Nephron (organoid): Measurements from ENCODE around the gene F13A1.

Source experiments
- H3K27ac Mint-ChIP-seq, 3 experiments: 2 replicates each; pipeline ENCODE4 v1.8.0; 2020; ENCODE audit warnings: mixed read lengths in 3 of 3, mild to moderate bottlenecking in 2 of 3, moderate library complexity in 1 of 3
- H3K27me3 Mint-ChIP-seq: 2 replicates; pipeline ENCODE4 v1.8.0; 2021; ENCODE audit warnings: low read depth, mild to moderate bottlenecking, moderate library complexity, mixed read lengths
- H3K36me3 Mint-ChIP-seq: 2 replicates; pipeline ENCODE4 v1.8.0; 2020; ENCODE audit warnings: low read depth, mixed read lengths
- H3K4me1 Mint-ChIP-seq: 2 replicates; pipeline ENCODE4 v1.8.0; 2020; ENCODE audit warnings: mixed read lengths
- H3K4me3 Mint-ChIP-seq, 3 experiments: 2 replicates each; pipeline ENCODE4 v1.8.0; 2020; ENCODE audit warnings: mild to moderate bottlenecking in 3 of 3, mixed read lengths in 3 of 3, moderate library complexity in 2 of 3
- H3K9me3 Mint-ChIP-seq: 2 replicates; pipeline ENCODE4 v1.8.0; 2020; ENCODE audit warnings: mixed read lengths
- CTCF ChIP-seq, 3 experiments: fragments of 200-600 bp; sonication (generic); IDR thresholded peaks; one replicate each; pipeline ENCODE4 v1.5.0; 2021; ENCODE audit warnings: antibody characterized with exemption in 3 of 3; ENCODE audit not compliant: unreplicated experiment in 3 of 3

F13A1 gene

GRCh38 chr6:6179858-6180623 is 140.4 kb downstream of the F13A1 start:
- H3K27me3 Mint-ChIP-seq: peaks cover 21% of the 10 kb centered on the region
- H3K4me1 Mint-ChIP-seq: peaks cover 11% of the 10 kb centered on the region
- H3K4me3 Mint-ChIP-seq: no peak overlapping the region
- H3K9me3 Mint-ChIP-seq: peaks cover 4% of the 10 kb centered on the region
- peak overlapping the region in 1 of 3 experiments; percentile 64 for H3K27ac Mint-ChIP-seq
- peak in 1 of 3 experiments; percentile 10 for TF ChIP-seq CTCF (IDR thresholded peaks at IDR 0.05; ENCODE audit: unreplicated experiment in 3 of 3)
- H3K36me3 Mint-ChIP-seq: no peaks in the 10 kb centered on the region

- Mint-ChIP-seq H3K4me1 (peaks cover 11% of the 10 kb centered on the region), H3K4me3 (no peak overlapping the region), H3K27me3 (peaks cover 21% of the 10 kb centered on the region), H3K9me3 (peaks cover 1% of the 10 kb centered on the region), H3K27ac (no peak overlapping the region), H3K36me3 (no peaks in the 10 kb centered on the region)
- no peak for TF ChIP-seq CTCF (IDR thresholded peaks at IDR 0.05; ENCODE audit: unreplicated experiment in 3 of 3)
Measured at GRCh38 chr6:6178795-6179194, 141.7 kb downstream of the F13A1 start.

- H3K27me3 Mint-ChIP-seq: peaks cover 21% of the 10 kb centered on the region
- no peaks in the 10 kb centered on the region for H3K36me3 Mint-ChIP-seq
- no peaks in the 10 kb centered on the region for H3K9me3 Mint-ChIP-seq
- H3K27ac Mint-ChIP-seq: no peak overlapping the region
- H3K4me3 Mint-ChIP-seq: no peak overlapping the region
- TF ChIP-seq CTCF (IDR thresholded peaks at IDR 0.05; ENCODE audit: unreplicated experiment in 3 of 3): no peak
- peaks cover 11% of the 10 kb centered on the region for H3K4me1 Mint-ChIP-seq
Measured at GRCh38 chr6:6177754-6178153, 142.7 kb downstream of the F13A1 start.

- H3K27me3 Mint-ChIP-seq: peaks cover 13% of the 10 kb centered on the region
- H3K9me3 Mint-ChIP-seq: no peaks in the 10 kb centered on the region
- peaks cover 11% of the 10 kb centered on the region for H3K4me1 Mint-ChIP-seq
- no peaks in the 10 kb centered on the region for H3K36me3 Mint-ChIP-seq
- no peak overlapping the region for H3K4me3 Mint-ChIP-seq
- TF ChIP-seq CTCF (IDR thresholded peaks at IDR 0.05; ENCODE audit: unreplicated experiment in 3 of 3): no peak
- H3K27ac Mint-ChIP-seq: no peak overlapping the region
Measured at GRCh38 chr6:6176586-6177228, 143.8 kb downstream of the F13A1 start.

GRCh38 chr6:6176127-6176526 is 144.3 kb downstream of the F13A1 start:
- no peak for TF ChIP-seq CTCF (IDR thresholded peaks at IDR 0.05; ENCODE audit: unreplicated experiment in 3 of 3)
- Mint-ChIP-seq H3K9me3 (no peaks in the 10 kb centered on the region), H3K4me3 (no peak overlapping the region), H3K4me1 (peaks cover 11% of the 10 kb centered on the region), H3K27ac (no peak overlapping the region), H3K36me3 (no peaks in the 10 kb centered on the region), H3K27me3 (peaks cover 13% of the 10 kb centered on the region)
